IPS-18a (cell line): ENCODE measurements around the gene PCDHB15.
"Not testable (repeated sequence)": the region's sequence is repeated elsewhere in the genome, so short reads cannot be mapped to it uniquely, and the experiment has no call there.

Source experiments
- H3K27ac ChIP-seq: one replicate; pipeline ENCODE4 v1.5.1; 2013; ENCODE audit warnings: low read length
- H3K27me3 ChIP-seq: one replicate; pipeline ENCODE4 v1.6.1; 2013; ENCODE audit warnings: mild to moderate bottlenecking, low read length; ENCODE audit not compliant: control insufficient read depth, insufficient read depth
- H3K36me3 ChIP-seq: one replicate; pipeline ENCODE4 v1.6.1; 2013; ENCODE audit warnings: low read depth, low read length; ENCODE audit not compliant: control insufficient read depth
- H3K4me1 ChIP-seq: one replicate; pipeline ENCODE4 v1.6.1; 2013; ENCODE audit warnings: low read depth, low read length; ENCODE audit not compliant: control insufficient read depth
- H3K4me3 ChIP-seq: one replicate; pipeline ENCODE4 v1.5.1; 2013; ENCODE audit warnings: low read length
- H3K9ac ChIP-seq: one replicate; pipeline ENCODE4 v1.6.1; 2013; ENCODE audit warnings: mild to moderate bottlenecking, low read length, moderate library complexity
- H3K9me3 ChIP-seq: one replicate; pipeline ENCODE4 v1.6.1; 2013; ENCODE audit warnings: low read depth, low read length; ENCODE audit not compliant: control insufficient read depth

The PCDHB15 gene

DNA sequence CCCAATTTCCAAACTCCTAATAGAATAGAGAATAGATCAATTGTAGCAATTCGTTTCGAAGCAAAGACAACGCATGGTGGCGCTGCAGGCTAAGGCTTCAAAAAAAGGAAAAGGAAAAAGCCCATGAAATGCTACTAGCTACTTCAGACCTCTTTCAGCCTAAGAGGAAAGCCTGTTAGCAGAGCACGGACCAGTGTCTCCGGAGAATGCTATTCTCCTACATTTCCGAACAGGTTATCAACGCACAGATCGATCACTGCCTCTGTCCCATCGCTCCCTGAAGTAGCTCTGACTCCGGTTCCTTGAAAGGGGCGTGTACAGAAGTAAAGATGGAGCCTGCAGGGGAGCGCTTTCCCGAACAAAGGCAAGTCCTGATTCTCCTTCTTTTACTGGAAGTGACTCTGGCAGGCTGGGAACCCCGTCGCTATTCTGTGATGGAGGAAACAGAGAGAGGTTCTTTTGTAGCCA is at the start of gene PCDHB15:
Gene PCDHB15, plus strand, starts transcription at position 146 of the 468 bp plus-strand sequence. Its CDS starts 184 bp downstream, at position 330.
- Histone ChIP-seq H3K9me3 (peaks cover 4% of the 10 kb centered on the region), H3K27ac (no peak within 1 kb of the TSS), H3K4me3 (peak within 1 kb of the TSS; percentile 38)

DNA sequence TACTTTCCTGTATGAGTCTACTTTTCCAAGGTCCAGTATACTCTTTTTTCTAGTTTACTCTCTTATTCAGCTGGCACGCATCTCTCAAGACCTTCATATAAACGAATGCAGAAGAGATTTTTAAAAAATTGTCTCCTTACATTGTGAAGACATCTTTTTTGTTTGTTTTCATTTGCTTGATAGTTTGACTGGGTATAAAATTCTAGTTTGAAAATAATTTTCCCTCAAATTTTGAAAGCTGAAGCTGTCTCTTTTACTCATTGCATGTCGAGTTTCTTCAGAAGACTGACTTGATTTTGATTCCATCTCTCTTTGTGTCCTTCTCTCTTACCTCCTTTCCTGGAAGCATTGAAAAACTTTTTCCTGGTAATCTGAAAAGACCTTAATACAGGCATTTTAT is 48.8 kb upstream of the PCDHB15 start:
- no peaks in the 10 kb centered on the region for H3K36me3 ChIP-seq
- no peak overlapping the region for H3K27ac ChIP-seq
- peaks cover 11% of the 10 kb centered on the region for H3K9me3 ChIP-seq
- H3K4me1 ChIP-seq = no peaks in the 10 kb centered on the region
- H3K4me3 ChIP-seq = no peak overlapping the region
- H3K9ac ChIP-seq = no peak overlapping the region
- H3K27me3 ChIP-seq = no peaks in the 10 kb centered on the region

More for the DNA sequence above, at the start of gene PCDHB15:
- Histone ChIP-seq H3K9ac (no peak within 1 kb of the TSS), H3K36me3 (no peaks in the 10 kb centered on the region), H3K27me3 (no peaks in the 10 kb centered on the region), H3K4me1 (no peaks in the 10 kb centered on the region)

DNA sequence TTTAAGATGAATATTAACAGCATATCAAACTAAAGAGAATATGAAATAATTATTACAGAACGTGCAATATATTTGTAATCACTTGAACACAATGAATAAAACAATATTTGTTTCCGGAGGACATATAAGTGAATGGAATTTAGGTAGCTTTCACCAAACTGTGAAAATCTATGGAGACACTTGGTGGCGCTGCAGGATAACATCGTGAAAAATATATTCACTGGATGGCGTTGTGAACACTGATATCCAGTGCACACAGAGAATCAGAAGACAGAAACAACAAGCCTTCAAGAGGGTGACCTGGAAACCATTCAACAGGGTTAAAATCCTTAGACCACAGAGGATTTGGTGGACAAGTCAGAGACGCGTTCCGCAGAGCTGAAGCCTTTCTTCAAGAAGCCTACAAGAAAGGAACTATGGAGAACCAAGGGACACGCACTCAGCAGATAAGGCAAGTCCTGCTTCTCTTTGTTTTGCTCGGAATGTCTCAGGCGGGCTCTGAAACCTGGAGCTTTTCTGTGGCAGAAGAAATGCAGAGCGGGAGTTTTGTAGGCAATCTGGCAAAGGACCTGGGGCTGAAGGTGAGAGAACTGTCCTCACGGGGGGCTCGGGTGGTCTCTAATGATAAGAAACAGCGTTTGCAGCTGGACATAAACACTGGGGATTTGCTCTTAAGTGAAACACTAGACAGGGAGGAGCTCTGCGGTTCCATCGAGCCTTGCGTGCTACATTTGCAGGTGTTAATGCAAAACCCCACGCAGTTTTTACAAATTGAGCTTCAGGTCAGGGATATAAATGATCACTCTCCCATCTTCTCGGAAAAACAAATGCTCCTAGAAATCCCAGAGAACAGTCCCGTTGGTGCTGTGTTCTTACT is 45.6 kb upstream of the PCDHB15 start, which contains the start of gene PCDHB11:
Gene PCDHB11, plus strand, starts transcription at position 269 of the 877 bp plus-strand sequence. Its CDS starts 148 bp downstream, at position 417.
- no peaks in the 10 kb centered on the region for H3K36me3 ChIP-seq
- no peak within 1 kb of the TSS for H3K27ac ChIP-seq
- H3K9ac ChIP-seq = no peak within 1 kb of the TSS
- H3K4me1 ChIP-seq = no peaks in the 10 kb centered on the region
- H3K9me3 ChIP-seq = peaks cover 8% of the 10 kb centered on the region
- no peak within 1 kb of the TSS for H3K4me3 ChIP-seq
- no peaks in the 10 kb centered on the region for H3K27me3 ChIP-seq

DNA sequence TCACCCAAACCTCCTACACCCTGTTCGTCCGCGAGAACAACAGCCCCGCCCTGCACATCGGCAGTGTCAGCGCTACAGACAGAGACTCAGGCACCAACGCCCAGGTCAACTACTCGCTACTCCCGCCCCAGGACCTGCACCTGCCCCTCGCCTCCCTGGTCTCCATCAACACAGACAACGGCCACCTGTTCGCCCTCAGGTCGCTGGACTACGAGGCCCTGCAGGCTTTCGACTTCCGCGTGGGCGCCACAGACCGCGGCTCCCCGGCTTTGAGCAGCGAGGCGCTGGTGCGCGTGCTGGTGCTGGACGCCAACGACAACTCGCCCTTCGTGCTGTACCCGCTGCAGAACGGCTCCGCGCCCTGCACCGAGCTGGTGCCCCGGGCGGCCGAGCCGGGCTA is 44.1 kb upstream of the PCDHB15 start:
- not testable (repeated sequence) for H3K4me1 ChIP-seq, H3K9ac ChIP-seq, H3K36me3 ChIP-seq, H3K27me3 ChIP-seq, H3K9me3 ChIP-seq, H3K4me3 ChIP-seq, H3K27ac ChIP-seq

DNA sequence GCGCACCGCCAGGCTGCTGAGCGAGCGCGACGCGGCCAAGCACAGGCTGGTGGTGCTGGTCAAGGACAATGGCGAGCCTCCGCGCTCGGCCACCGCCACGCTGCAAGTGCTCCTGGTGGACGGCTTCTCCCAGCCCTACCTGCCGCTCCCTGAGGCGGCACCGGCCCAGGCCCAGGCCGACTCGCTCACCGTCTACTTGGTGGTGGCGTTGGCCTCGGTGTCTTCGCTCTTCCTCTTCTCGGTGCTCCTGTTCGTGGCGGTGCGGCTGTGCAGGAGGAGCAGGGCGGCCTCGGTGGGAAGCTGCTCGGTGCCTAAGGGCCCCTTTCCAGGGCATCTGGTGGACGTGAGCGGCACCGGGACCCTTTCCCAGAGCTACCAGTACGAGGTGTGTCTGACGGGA is 43.5 kb upstream of the PCDHB15 start:
- H3K9ac ChIP-seq, H3K36me3 ChIP-seq, H3K27ac ChIP-seq, H3K4me1 ChIP-seq, H3K27me3 ChIP-seq, H3K4me3 ChIP-seq, H3K9me3 ChIP-seq: not testable (repeated sequence)

DNA sequence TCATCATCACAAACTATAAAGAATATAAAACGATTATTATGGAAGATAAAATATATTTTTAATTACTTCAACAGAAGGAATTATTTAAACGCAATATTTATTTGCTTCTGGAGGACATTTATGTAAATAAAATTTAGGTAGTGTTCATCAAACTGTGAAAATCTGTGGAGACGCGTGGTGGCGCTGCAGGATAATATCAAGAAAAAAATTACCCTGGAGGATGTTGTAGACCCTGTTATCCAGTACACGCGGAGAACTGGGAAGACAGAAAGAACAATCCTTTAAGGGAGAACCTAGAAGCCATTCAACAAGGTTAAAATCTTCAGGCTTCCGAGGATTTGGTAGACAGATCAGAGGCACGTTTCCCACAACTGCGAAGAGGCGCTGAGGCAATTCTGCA is 36.7 kb upstream of the PCDHB15 start, which contains the start of gene PCDHB12:
Gene PCDHB12, plus strand, starts transcription at position 242 of the 400 bp plus-strand sequence. CDS start 189 bp downstream, outside the sequence.
- no peaks in the 10 kb centered on the region for H3K9me3 ChIP-seq
- H3K27ac ChIP-seq = no peak within 1 kb of the TSS
- no peaks in the 10 kb centered on the region for H3K36me3 ChIP-seq
- no peaks in the 10 kb centered on the region for H3K4me1 ChIP-seq
- no peaks in the 10 kb centered on the region for H3K27me3 ChIP-seq
- peak within 1 kb of the TSS; percentile 31 for H3K4me3 ChIP-seq
- no peak within 1 kb of the TSS for H3K9ac ChIP-seq

DNA sequence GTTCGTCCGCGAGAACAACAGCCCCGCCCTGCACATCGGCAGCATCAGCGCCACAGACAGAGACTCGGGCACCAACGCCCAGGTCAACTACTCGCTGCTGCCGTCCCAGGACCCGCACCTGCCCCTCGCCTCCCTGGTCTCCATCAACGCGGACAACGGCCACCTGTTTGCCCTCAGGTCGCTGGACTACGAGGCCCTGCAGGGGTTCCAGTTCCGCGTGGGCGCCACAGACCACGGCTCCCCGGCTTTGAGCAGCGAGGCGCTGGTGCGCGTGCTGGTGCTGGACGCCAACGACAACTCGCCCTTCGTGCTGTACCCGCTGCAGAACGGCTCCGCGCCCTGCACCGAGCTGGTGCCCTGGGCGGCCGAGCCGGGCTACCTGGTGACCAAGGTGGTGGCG is 34.9 kb upstream of the PCDHB15 start:
- H3K27me3 ChIP-seq, H3K4me3 ChIP-seq, H3K9ac ChIP-seq, H3K36me3 ChIP-seq, H3K27ac ChIP-seq, H3K9me3 ChIP-seq, H3K4me1 ChIP-seq: not testable (repeated sequence)

DNA sequence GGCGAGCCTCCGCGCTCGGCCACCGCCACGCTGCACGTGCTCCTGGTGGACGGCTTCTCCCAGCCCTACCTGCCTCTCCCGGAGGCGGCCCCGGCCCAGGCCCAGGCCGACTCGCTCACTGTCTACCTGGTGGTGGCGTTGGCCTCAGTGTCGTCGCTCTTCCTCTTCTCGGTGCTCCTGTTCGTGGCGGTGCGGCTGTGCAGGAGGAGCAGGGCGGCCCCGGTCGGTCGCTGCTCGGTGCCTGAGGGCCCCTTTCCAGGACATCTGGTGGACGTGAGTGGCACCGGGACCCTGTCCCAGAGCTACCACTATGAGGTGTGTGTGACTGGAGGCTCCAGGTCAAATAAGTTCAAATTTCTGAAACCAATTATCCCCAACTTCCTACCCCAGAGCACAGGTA is 34.3 kb upstream of the PCDHB15 start:
- H3K4me1 ChIP-seq, H3K9me3 ChIP-seq, H3K4me3 ChIP-seq, H3K27me3 ChIP-seq, H3K9ac ChIP-seq, H3K36me3 ChIP-seq, H3K27ac ChIP-seq: not testable (repeated sequence)

DNA sequence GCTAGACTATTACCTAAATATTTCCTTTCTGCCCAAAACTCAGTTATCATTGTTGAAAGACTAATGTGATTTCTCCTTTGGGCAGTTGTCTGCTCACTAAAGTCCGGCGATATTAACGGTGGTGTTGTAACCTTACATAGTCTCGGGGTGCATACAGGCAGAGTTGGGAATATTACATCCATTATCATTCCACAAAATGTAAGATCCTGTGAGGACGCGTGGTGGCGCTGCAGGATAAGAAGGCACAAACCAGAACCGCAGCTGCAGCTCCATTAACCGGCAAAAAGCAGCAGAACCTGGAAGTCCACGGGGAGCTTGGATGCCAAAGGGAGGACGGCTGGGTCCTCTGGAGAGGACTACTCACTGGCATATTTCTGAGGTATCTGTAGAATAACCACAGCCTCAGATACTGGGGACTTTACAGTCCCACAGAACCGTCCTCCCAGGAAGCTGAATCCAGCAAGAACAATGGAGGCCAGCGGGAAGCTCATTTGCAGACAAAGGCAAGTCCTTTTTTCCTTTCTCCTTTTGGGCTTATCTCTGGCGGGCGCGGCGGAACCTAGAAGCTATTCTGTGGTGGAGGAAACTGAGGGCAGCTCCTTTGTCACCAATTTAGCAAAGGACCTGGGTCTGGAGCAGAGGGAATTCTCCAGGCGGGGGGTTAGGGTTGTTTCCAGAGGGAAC is 31.4 kb upstream of the PCDHB15 start, which contains the start of gene PCDHB13:
Gene PCDHB13, plus strand, starts transcription at position 264 of the 684 bp plus-strand sequence. Its CDS starts 205 bp downstream, at position 469.
- H3K27me3 ChIP-seq, H3K9ac ChIP-seq, H3K27ac ChIP-seq, H3K9me3 ChIP-seq, H3K4me1 ChIP-seq, H3K4me3 ChIP-seq, H3K36me3 ChIP-seq: not testable (repeated sequence)

DNA sequence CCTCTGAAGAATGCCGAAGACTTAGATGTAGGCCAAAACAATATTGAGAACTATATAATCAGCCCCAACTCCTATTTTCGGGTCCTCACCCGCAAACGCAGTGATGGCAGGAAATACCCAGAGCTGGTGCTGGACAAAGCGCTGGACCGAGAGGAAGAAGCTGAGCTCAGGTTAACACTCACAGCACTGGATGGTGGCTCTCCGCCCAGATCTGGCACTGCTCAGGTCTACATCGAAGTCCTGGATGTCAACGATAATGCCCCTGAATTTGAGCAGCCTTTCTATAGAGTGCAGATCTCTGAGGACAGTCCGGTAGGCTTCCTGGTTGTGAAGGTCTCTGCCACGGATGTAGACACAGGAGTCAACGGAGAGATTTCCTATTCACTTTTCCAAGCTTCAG is 30.6 kb upstream of the PCDHB15 start:
- H3K9ac ChIP-seq = not testable (repeated sequence)

DNA sequence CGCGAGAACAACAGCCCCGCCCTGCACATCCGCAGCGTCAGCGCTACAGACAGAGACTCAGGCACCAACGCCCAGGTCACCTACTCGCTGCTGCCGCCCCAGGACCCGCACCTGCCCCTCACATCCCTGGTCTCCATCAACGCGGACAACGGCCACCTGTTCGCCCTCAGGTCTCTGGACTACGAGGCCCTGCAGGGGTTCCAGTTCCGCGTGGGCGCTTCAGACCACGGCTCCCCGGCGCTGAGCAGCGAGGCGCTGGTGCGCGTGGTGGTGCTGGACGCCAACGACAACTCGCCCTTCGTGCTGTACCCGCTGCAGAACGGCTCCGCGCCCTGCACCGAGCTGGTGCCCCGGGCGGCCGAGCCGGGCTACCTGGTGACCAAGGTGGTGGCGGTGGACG is 29.7 kb upstream of the PCDHB15 start:
- not testable (repeated sequence) for H3K9ac ChIP-seq, H3K4me1 ChIP-seq, H3K27me3 ChIP-seq, H3K27ac ChIP-seq, H3K36me3 ChIP-seq, H3K9me3 ChIP-seq, H3K4me3 ChIP-seq

More for the DNA sequence above, 30.6 kb upstream of the PCDHB15 start:
- H3K27me3 ChIP-seq, H3K36me3 ChIP-seq, H3K27ac ChIP-seq, H3K4me1 ChIP-seq, H3K4me3 ChIP-seq, H3K9me3 ChIP-seq: not testable (repeated sequence)
